NCI-H1436 treated with DMSO at 0.1 percent for 48 hours (cell line): Measurements from ENCODE around the gene FBXL19.

Experiments
- DNase-seq: peaks from one replicate; lab custom pipeline; 2025; lab: John Stamatoyannopoulos, UW

FBXL19 gene

GRCh38 chr16:30989469-30990047, 66.2 kb downstream of the FBXL19 start:
- DNase-seq: no peak

GRCh38 chr16:30990105-30990504, 66.7 kb downstream of the FBXL19 start:
- no peak for DNase-seq

GRCh38 chr16:30991052-30991451, 67.7 kb downstream of the FBXL19 start:
- no peak for DNase-seq

- DNase-seq: no peak
Measured at GRCh38 chr16:30992276-30992780, 69.0 kb downstream of the FBXL19 start.

GRCh38 chr16:30992931-30993816, 69.8 kb downstream of the FBXL19 start:
- no peak for DNase-seq

GRCh38 chr16:30995927-30996323, 72.6 kb downstream of the FBXL19 start:
- no peak for DNase-seq

GRCh38 chr16:30996324-30996984, 73.1 kb downstream of the FBXL19 start:
- no peak for DNase-seq

GRCh38 chr16:30996985-30997724, 73.8 kb downstream of the FBXL19 start:
- DNase-seq: no peak

- no peak for DNase-seq
Measured at GRCh38 chr16:30997725-30998711, 74.6 kb downstream of the FBXL19 start.
